OCI-LY1 (cell line): Measurements from ENCODE around the gene AVPR2.

ENCODE experiments used
- CTCF ChIP-seq: fragments of 200-600 bp; sonication (generic), shearing (Covaris generic); IDR thresholded peaks from 2 replicates; pipeline ENCODE4 v1.5.1; 2017; ENCODE audit warnings: mild to moderate bottlenecking, antibody characterized with exemption, low read length, moderate library complexity, mixed read lengths
- EZH2 ChIP-seq: fragments of 200-600 bp; sonication (generic), shearing (Covaris generic); IDR thresholded peaks from 2 replicates; pipeline ENCODE4 v1.8.0; 2017; ENCODE audit warnings: borderline replicate concordance, mixed run types, mild to moderate bottlenecking, antibody characterized with exemption, low read length, moderate library complexity, mixed read lengths

GRCh38 chrX:153926858-153927671, 22.6 kb downstream of the AVPR2 start:
- TF ChIP-seq CTCF (no peak), EZH2 (no peak)
